ENCODE results near the gene MPC1L. TPM values are rescaled to one million over a fixed set of nuclear protein-coding genes. Genes with fewer than 3 reads are reported as not detected.
"Not testable (repeated sequence)": the region's sequence is repeated elsewhere in the genome, so short reads cannot be mapped to it uniquely, and the experiment has no call there.

Gene MPC1L
- total RNA-seq (not detected), polyA plus RNA-seq (not detected)

DNA sequence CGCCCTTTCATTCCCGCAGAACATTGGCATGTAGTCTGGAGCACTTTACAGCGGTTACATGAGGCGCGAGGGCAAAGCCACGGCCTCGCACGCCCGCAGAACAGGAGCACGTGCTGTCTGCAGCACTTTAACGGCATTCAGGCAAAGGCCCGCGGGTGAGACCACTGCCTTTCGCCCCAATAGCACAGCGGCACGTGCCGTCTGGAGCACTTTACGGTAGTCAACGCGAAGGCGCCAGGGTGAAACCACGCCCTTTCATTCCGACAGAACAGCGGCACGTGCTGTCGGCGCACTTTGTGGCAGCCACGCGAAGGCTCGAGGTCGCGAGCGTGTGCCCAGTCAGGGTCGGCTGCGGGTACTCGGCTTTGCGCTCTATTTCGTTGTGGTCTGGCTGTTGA is at the start of gene MPC1L:
MPC1L (plus strand) TSS at position 290 of the 398 bp plus-strand sequence. CDS start 138 bp downstream, outside the sequence.
- intact Hi-C loops (cut with DNase I): no loop called here
- DNase-seq (no peak), ATAC-seq (no peak), FAIRE-seq (no peak)
- no peak within 1 kb of the TSS for H3K4me3 ChIP-seq
- H3K4me1 ChIP-seq: no peaks in the 10 kb centered on the region
- no peak within 1 kb of the TSS for H3K27ac ChIP-seq
- TF ChIP-seq, protein P1, sequence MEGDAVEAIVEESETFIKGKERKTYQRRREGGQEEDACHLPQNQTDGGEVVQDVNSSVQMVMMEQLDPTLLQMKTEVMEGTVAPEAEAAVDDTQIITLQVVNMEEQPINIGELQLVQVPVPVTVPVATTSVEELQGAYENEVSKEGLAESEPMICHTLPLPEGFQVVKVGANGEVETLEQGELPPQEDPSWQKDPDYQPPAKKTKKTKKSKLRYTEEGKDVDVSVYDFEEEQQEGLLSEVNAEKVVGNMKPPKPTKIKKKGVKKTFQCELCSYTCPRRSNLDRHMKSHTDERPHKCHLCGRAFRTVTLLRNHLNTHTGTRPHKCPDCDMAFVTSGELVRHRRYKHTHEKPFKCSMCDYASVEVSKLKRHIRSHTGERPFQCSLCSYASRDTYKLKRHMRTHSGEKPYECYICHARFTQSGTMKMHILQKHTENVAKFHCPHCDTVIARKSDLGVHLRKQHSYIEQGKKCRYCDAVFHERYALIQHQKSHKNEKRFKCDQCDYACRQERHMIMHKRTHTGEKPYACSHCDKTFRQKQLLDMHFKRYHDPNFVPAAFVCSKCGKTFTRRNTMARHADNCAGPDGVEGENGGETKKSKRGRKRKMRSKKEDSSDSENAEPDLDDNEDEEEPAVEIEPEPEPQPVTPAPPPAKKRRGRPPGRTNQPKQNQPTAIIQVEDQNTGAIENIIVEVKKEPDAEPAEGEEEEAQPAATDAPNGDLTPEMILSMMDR (IDR thresholded peaks at IDR 0.05): no peak
- no peaks in the 10 kb centered on the region for H3K9me3 ChIP-seq
- no peaks in the 10 kb centered on the region for H3K36me3 ChIP-seq
- H3K27me3 ChIP-seq: peaks cover 0 to 11% (median 3%) of the 10 kb centered on the region in 4 donors
- 85 to 92% methylated on average over 38 of the region's 38 CpGs for WGBS, 2 donors

DNA sequence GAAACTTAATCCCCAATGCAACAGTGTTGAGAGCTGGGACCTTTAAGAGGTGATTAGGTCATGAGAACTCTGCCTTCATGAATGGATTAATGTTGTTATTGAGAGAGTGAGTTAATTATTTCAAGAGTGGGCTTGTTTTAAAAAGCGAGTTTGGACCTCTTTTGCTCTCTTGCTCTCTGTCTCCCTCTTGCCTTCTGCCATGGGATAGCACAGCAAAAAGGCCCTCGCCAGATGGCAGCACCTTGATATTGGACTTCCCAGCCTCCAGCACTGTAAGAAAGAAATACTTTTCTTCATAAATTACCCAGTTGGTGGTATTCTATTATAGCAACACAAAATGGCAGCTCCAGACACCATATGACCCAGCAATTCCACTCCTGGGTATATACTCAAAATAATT is 49.5 kb upstream of the MPC1L start:
- 36 to 48% methylated on average over 2 of the region's 2 CpGs for WGBS, 2 donors
- Histone ChIP-seq H3K9me3 (no peaks in the 10 kb centered on the region), H3K27ac (no peak overlapping the region), H3K4me3 (no peak overlapping the region), H3K36me3 (no peaks in the 10 kb centered on the region), H3K27me3 (peaks cover 0 to 14% (median 0%) of the 10 kb centered on the region in 4 donors), H3K4me1 (no peaks in the 10 kb centered on the region)
- FAIRE-seq (no peak), ATAC-seq (peak in 1 of 4 donors; percentile 36), DNase-seq (no peak)
- intact Hi-C loops (cut with DNase I): no loop called here
- TF ChIP-seq, protein P1 (IDR thresholded peaks at IDR 0.05): peak in 2 of 4 donors; percentile 10 to 18

DNA sequence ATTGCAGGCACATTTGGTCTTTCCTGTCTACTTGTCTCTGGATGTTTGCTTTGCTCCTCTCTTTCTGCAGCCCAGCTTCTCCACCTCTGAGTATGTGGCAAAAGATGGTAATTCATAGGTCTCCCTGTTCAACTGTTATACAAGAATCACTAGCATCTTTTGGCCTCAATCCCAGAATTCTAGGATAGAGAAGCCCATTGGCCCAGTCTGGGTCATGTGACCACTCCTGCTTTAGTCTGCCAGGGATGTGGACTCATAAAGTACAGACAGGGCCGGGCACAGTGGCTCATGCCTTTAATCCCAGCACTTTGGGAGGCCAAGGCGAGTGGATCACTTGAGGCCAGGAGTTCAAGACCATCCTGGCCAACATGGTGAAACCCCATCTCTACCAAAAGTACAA is 47.8 kb upstream of the MPC1L start:
- H3K36me3 ChIP-seq; DNase-seq; FAIRE-seq; H3K9me3 ChIP-seq; intact Hi-C loops (cut with DNase I); H3K4me3 ChIP-seq; H3K27ac ChIP-seq; ATAC-seq; H3K4me1 ChIP-seq: not testable (repeated sequence)
- peaks cover 0 to 22% (median 0%) of the 10 kb centered on the region in 4 donors for H3K27me3 ChIP-seq
- WGBS, 2 donors: 61 to 77% methylated on average over 2 of the region's 2 CpGs

DNA sequence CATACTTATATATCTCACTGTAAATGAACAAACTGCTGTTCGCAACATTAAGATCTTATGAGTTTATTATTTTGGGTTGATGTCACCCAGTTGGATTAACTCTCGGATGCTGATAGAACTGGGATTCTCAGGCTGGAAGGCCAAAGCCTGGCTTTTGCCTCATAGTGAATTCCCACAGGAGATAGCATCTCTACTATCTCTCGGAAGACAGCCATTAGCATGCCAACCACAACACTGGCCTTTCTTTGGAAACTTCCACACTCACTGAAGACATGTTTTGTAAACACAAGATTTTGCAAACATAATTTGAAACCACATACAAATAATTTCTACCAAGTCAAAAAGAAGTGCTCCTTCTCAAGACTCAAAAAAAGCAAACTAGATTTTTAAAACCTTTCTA is 46.9 kb upstream of the MPC1L start:
- DNase-seq: no peak
- intact Hi-C loops (cut with DNase I): no loop called here
- TF ChIP-seq, protein P1 (IDR thresholded peaks at IDR 0.05): no peak
- FAIRE-seq: no peak
- Histone ChIP-seq H3K27me3 (peaks cover 0 to 25% (median 0%) of the 10 kb centered on the region in 4 donors), H3K4me1 (peaks cover 0 to 3% (median 0%) of the 10 kb centered on the region in 3 donors), H3K4me3 (no peak overlapping the region), H3K36me3 (no peaks in the 10 kb centered on the region), H3K9me3 (no peaks in the 10 kb centered on the region), H3K27ac (no peak overlapping the region)
- no peak for ATAC-seq
- 82 to 90% methylated on average over 3 of the region's 3 CpGs for WGBS, 2 donors

DNA sequence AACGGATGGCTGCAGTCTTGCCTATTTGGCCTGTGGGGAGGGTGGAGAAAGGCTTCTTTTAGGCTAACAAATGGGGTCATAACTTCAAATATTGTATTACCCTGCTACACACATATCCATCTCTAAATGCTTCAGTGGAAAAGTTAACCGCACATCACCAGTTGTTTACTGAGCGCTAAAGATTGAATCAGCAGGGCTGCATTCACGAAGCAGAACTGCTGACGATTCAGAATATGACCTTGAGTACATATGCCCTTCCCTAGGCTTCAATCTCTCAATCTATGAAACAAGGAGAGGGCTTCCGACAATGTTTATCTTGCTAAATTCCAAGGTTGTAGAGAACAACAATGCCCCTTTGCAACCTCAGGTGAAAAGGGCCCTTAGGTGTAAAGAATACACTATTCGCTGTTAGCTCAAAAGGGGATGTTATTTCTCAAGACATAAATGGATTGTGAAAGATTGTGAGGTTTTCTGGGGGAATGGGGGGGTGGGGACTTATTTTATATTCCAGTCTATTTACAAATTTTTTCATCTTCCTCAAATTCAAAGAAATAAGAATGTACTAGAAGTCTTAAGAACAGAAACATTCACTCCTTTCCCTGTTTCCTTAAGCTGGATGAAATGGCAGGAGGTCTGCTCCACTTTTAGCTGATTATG is 45.1 kb upstream of the MPC1L start:
- no peak for ATAC-seq
- no peak overlapping the region for H3K27ac ChIP-seq
- no peak for FAIRE-seq
- no peaks in the 10 kb centered on the region for H3K9me3 ChIP-seq
- H3K36me3 ChIP-seq: no peaks in the 10 kb centered on the region
- 42 to 50% methylated on average over 7 of the region's 7 CpGs for WGBS, 2 donors
- H3K4me3 ChIP-seq: no peak overlapping the region
- peaks cover 0 to 6% (median 0%) of the 10 kb centered on the region in 3 donors for H3K4me1 ChIP-seq
- peaks cover 0 to 28% (median 0%) of the 10 kb centered on the region in 4 donors for H3K27me3 ChIP-seq
- TF ChIP-seq, protein P1 (IDR thresholded peaks at IDR 0.05): no peak
- DNase-seq: no peak
- intact Hi-C loops (cut with DNase I): no loop called here
